ENCODE data around the gene CYP24A1.

GRCh38 chr20:54218470-54218869 is 44.7 kb upstream of the CYP24A1 start:
- TF ChIP-seq POLR2AphosphoS5 (IDR thresholded peaks at IDR 0.05) (no peak), CTCF (IDR thresholded peaks at IDR 0.05) (no peak), EP300 (IDR thresholded peaks at IDR 0.05) (no peak)

Data from suprapubic skin (tissue), 4 donors.